MM.1S (cell line): Measurements from ENCODE around the gene MAEL.

ENCODE experiments used
- DNase-seq: peaks from one replicate; pipeline ENCODE4 v3.0.0-alpha.2; 2015
- H2AFZ ChIP-seq: fragments of 300-600 bp; sonication (generic); 2 replicates; pipeline ENCODE4 v1.6.0; 2016; ENCODE audit warnings: antibody characterized with exemption, low read length
- H3F3A ChIP-seq: fragments of 300-600 bp; sonication (generic); 2 replicates; pipeline ENCODE4 v1.6.1; 2016; ENCODE audit warnings: mild to moderate bottlenecking, antibody characterized with exemption, low read length, moderate library complexity, mixed read lengths; ENCODE audit not compliant: insufficient read depth
- H3K27ac ChIP-seq: fragments of 300-600 bp; sonication (generic); 2 replicates; pipeline ENCODE4 v1.5.1; 2016; ENCODE audit warnings: mild to moderate bottlenecking, low read length
- H3K27me3 ChIP-seq: fragments of 300-600 bp; sonication (generic); replicated peaks from 2 replicates; pipeline ENCODE4 v1.6.0; 2016; ENCODE audit warnings: low read length; ENCODE audit not compliant: insufficient read depth
- H3K36me3 ChIP-seq: fragments of 300-600 bp; sonication (generic); replicated peaks from 2 replicates; pipeline ENCODE4 v1.6.1; 2016; ENCODE audit warnings: mild to moderate bottlenecking, low read length, mixed read lengths; ENCODE audit not compliant: insufficient read depth
- H3K4me1 ChIP-seq: fragments of 300-600 bp; sonication (generic); 2 replicates; pipeline ENCODE4 v1.6.1; 2016; ENCODE audit warnings: low read length, mixed read lengths
- H3K4me2 ChIP-seq: fragments of 300-600 bp; sonication (generic); 2 replicates; pipeline ENCODE4 v1.6.0; 2016; ENCODE audit warnings: low read depth, low read length
- H3K4me3 ChIP-seq: fragments of 300-600 bp; sonication (generic); 2 replicates; pipeline ENCODE4 v1.5.1; 2016; ENCODE audit warnings: low read length, mixed read lengths
- H3K79me2 ChIP-seq: fragments of 300-600 bp; sonication (generic); 2 replicates; pipeline ENCODE4 v1.6.1; 2016; ENCODE audit warnings: mixed run types, low read length, mixed read lengths
- H3K9ac ChIP-seq: fragments of 300-600 bp; sonication (generic); 2 replicates; pipeline ENCODE4 v1.6.1; 2016; ENCODE audit warnings: low read length, mixed read lengths
- H3K9me2 ChIP-seq: fragments of 300-600 bp; sonication (generic); replicated peaks from 2 replicates; pipeline ENCODE4 v1.6.1; 2016; ENCODE audit warnings: mild to moderate bottlenecking, low read length, mixed read lengths; ENCODE audit not compliant: insufficient read depth
- H3K9me3 ChIP-seq: fragments of 300-600 bp; sonication (generic); replicated peaks from 2 replicates; pipeline ENCODE4 v1.6.1; 2016; ENCODE audit warnings: mild to moderate bottlenecking, low read length, mixed read lengths; ENCODE audit not compliant: insufficient read depth
- H4K20me1 ChIP-seq: fragments of 300-600 bp; sonication (generic); 2 replicates; pipeline ENCODE4 v1.6.1; 2016; ENCODE audit warnings: mild to moderate bottlenecking, low read length, moderate library complexity, mixed read lengths; ENCODE audit not compliant: insufficient read depth
- EZH2 ChIP-seq: fragments of 300-600 bp; sonication (generic); optimal IDR thresholded peaks from 2 replicates; pipeline ENCODE3; 2017; ENCODE audit warnings: low read depth, mild to moderate bottlenecking, antibody characterized with exemption, low read length, mixed read lengths
- EZH2phosphoT487 ChIP-seq: fragments of 300-600 bp; sonication (generic); IDR thresholded peaks from 2 replicates; pipeline ENCODE4 v1.6.1; 2018; ENCODE audit warnings: antibody characterized with exemption, low read length
- TF ChIP-seq, protein P1 (sequence below): fragments of 300-600 bp; sonication (generic); IDR thresholded peaks from 2 replicates; pipeline ENCODE4 v1.5.1; 2016; ENCODE audit warnings: antibody characterized with exemption, low read length, mixed read lengths

MAEL gene

DNA sequence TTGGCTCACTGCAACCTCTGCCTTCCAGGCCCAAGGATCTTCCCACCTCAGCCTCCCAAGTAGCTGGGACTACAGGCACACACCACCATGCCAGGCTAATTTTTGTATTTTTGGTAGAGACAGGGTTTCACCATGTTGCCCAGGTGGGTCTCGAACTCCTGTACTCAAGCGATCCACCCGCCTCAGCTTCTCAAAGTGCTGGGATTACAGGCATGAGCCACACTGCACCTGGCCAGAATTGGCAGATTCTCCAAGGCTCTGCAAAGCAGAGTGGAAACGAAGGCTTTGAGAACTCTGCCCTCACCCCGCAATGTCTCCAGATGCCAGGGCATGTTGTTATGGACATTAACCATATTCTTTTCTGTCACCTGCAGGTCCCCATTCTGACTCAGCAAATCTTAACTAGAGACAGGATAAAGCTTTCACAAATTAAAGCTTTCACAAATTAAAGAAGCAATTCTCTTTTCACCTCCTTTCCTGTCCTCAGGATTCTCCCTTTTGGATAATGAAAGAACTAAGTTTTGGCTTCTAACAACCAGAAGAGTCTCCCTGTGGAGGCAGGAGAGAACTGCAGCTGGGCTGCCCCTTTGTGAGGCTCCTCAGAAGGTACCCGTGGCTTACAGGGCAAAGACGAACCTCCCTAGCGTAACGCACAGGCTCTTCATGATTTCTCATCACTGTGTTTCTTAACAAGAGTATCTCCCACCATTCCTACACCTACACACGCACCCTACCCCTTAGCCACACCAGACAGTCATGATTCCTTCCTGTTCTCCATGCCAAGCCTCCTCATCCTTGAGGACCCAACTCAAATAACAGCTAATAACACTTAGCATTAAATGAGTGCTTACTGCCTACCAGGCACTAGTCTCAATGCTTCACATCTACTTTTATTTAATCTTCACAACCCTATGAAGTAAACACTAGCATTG is 71.3 kb downstream of the MAEL start:
- Histone ChIP-seq H3K27me3 (no peaks in the 10 kb centered on the region), H3K79me2 (no peaks in the 10 kb centered on the region), H3K9ac (no peak overlapping the region), H3K4me3 (no peak overlapping the region), H3K9me3 (no peaks in the 10 kb centered on the region), H3K9me2 (no peaks in the 10 kb centered on the region), H3K36me3 (no peaks in the 10 kb centered on the region), H4K20me1 (no peaks in the 10 kb centered on the region), H3K27ac (no peak overlapping the region), H3F3A (peaks cover 5% of the 10 kb centered on the region; the same call in 1 of the 2 replicates), H2AFZ (no peak overlapping the region), H3K4me1 (peaks cover 6% of the 10 kb centered on the region; the same call in 1 of the 2 replicates), H3K4me2 (no peak overlapping the region)
- peak; percentile 24 for DNase-seq
- TF ChIP-seq, protein P1, sequence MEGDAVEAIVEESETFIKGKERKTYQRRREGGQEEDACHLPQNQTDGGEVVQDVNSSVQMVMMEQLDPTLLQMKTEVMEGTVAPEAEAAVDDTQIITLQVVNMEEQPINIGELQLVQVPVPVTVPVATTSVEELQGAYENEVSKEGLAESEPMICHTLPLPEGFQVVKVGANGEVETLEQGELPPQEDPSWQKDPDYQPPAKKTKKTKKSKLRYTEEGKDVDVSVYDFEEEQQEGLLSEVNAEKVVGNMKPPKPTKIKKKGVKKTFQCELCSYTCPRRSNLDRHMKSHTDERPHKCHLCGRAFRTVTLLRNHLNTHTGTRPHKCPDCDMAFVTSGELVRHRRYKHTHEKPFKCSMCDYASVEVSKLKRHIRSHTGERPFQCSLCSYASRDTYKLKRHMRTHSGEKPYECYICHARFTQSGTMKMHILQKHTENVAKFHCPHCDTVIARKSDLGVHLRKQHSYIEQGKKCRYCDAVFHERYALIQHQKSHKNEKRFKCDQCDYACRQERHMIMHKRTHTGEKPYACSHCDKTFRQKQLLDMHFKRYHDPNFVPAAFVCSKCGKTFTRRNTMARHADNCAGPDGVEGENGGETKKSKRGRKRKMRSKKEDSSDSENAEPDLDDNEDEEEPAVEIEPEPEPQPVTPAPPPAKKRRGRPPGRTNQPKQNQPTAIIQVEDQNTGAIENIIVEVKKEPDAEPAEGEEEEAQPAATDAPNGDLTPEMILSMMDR, result peak; percentile 40
- no peak for TF ChIP-seq EZH2
- TF ChIP-seq EZH2phosphoT487, result no peak

DNA sequence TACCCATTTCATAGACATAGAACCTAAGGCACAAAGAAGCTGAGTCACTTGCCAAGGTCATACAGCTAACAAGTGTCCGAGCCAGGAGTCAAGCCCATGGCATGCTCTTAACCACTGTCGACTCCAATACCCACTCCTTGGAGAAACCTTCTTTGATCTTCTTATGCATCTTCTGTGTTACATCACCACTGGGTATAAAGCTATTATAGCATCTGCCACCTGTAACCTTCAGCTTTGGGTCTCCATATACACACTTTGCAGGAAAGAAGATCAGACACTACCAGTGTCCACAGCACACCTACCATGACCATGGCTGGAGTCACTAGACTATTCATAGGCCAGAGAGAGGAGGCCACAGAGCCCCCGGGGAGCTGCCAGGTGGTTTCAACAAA is 72.0 kb downstream of the MAEL start:
- TF ChIP-seq EZH2 (no peak), EZH2phosphoT487 (no peak)
- TF ChIP-seq, protein P1, result no peak
- Histone ChIP-seq H4K20me1 (no peaks in the 10 kb centered on the region), H3K9ac (no peak overlapping the region), H3K9me2 (no peaks in the 10 kb centered on the region), H2AFZ (no peak overlapping the region), H3K27ac (no peak overlapping the region), H3K79me2 (no peaks in the 10 kb centered on the region), H3K4me1 (peaks cover 6% of the 10 kb centered on the region; the same call in 1 of the 2 replicates), H3K27me3 (no peaks in the 10 kb centered on the region), H3K4me3 (no peak overlapping the region), H3K4me2 (no peak overlapping the region), H3F3A (peaks cover 5% of the 10 kb centered on the region; the same call in 1 of the 2 replicates), H3K9me3 (no peaks in the 10 kb centered on the region), H3K36me3 (no peaks in the 10 kb centered on the region)
- no peak for DNase-seq

DNA sequence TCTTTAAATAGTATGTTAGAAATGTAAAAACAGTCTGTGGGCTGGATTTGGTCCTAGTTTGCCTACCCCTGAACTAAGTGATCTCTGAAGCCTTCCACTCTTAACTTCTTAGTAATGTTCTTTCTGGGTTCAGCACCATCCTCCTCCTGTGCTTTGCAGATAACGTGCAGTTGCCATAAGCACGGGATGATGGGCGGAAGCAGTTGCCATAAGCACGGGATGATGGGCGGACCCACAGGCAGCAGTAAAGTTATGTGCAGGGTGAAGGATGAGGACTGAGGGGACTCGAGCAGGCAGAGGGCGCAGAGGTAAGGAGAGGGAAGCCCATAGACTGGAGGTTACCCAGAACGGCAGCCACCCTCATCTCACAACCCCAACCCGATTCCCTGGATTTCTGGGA is 75.5 kb downstream of the MAEL start:
- no peaks in the 10 kb centered on the region for H3K9me3 ChIP-seq
- no peaks in the 10 kb centered on the region for H3K36me3 ChIP-seq
- DNase-seq, result no peak
- no peak overlapping the region for H3K27ac ChIP-seq
- no peaks in the 10 kb centered on the region for H3K27me3 ChIP-seq
- H3K4me1 ChIP-seq, result no peaks in the 10 kb centered on the region; the same call in 1 of the 2 replicates
- no peak overlapping the region for H3K4me3 ChIP-seq
- TF ChIP-seq EZH2phosphoT487 (no peak), EZH2 (no peak)
- TF ChIP-seq, protein P1, result no peak
- H3F3A ChIP-seq, result no peaks in the 10 kb centered on the region
- no peaks in the 10 kb centered on the region for H4K20me1 ChIP-seq
- H3K79me2 ChIP-seq, result no peaks in the 10 kb centered on the region
- H3K9me2 ChIP-seq, result no peaks in the 10 kb centered on the region
- no peak overlapping the region for H2AFZ ChIP-seq
- H3K9ac ChIP-seq, result no peak overlapping the region
- no peak overlapping the region for H3K4me2 ChIP-seq
